Upper lobe of left lung (tissue), 6 donors: Measurements from ENCODE around the gene PDE6A. TPM values are rescaled to one million over a fixed set of nuclear protein-coding genes. Genes with fewer than 3 reads are reported as not detected.
"Not testable (repeated sequence)": the region's sequence is repeated elsewhere in the genome, so short reads cannot be mapped to it uniquely, and the experiment has no call there.

Experiments used
- ATAC-seq, 2 donors: fragments of 200-7000 bp; cut with Tn5 transposase; one replicate each; pipeline ENCODE4 v1.9.1; 2022; ENCODE audit warnings: mild to moderate bottlenecking in 2 of 2, moderate library complexity in 2 of 2; ENCODE audit not compliant: low FRiP score in 2 of 2
- DNase-seq, 2 donors: peaks; one replicate each; pipeline ENCODE4 v3.0.0-alpha.2; 2019 to 2020
- H3K27ac ChIP-seq, 4 donors: fragments of 200-600 bp; sonication (generic); one replicate each; pipeline ENCODE4 v1.5.1; 2016 to 2019
- H3K27me3 ChIP-seq, 4 donors: fragments of 200-600 bp; sonication (generic); one replicate each; pipeline ENCODE4 v1.5.1; 2017 to 2019
- H3K36me3 ChIP-seq, 4 donors: fragments of 200-600 bp; sonication (generic); one replicate each; pipeline ENCODE4 v1.5.1; 2016 to 2019
- H3K4me1 ChIP-seq, 4 donors: fragments of 200-600 bp; sonication (generic); one replicate each; pipeline ENCODE4 v1.5.1; 2018 to 2019
- H3K4me3 ChIP-seq, 4 donors: fragments of 200-600 bp; sonication (generic); one replicate each; pipeline ENCODE4 v1.5.1; 2017 to 2019; ENCODE audit warnings: mild to moderate bottlenecking in 2 of 4, moderate library complexity in 1 of 4
- H3K9me3 ChIP-seq, 4 donors: fragments of 200-600 bp; sonication (generic); one replicate each; pipeline ENCODE4 v1.5.1; 2018 to 2019
- CTCF ChIP-seq, 6 experiments: fragments of 450-650 bp in 4 of 6; fragments of 200-600 bp in 2 of 6; sonication (generic) in 2 of 6; IDR thresholded peaks; one replicate each; pipeline ENCODE4 v1.5.1; 2016 to 2019; ENCODE audit warnings: antibody characterized with exemption in 6 of 6
- EP300 ChIP-seq, 4 donors: sonication (generic); formaldehyde crosslinking; IDR thresholded peaks; one replicate each; pipeline ENCODE4 v1.5.1; 2017; ENCODE audit warnings: antibody characterized with exemption in 4 of 4, control low read depth in 2 of 4
- POLR2A ChIP-seq, 4 donors: fragments of 450-650 bp; IDR thresholded peaks; one replicate each; pipeline ENCODE4 v1.5.1; 2016 to 2017; ENCODE audit warnings: antibody characterized with exemption in 4 of 4, mild to moderate bottlenecking in 2 of 4
- POLR2AphosphoS5 ChIP-seq, 2 donors: sonication (generic); formaldehyde crosslinking; IDR thresholded peaks; one replicate each; pipeline ENCODE4 v1.5.1; 2017; ENCODE audit warnings: antibody characterized with exemption in 2 of 2
- WGBS, 2 donors: methylation state at CpG; one replicate each; pipeline ENCODE4 v1.1.5; 2017 to 2018; 5-methylcytosine and 5-hydroxymethylcytosine counted together
- total RNA-seq, 6 donors: library from RNA; depleted of rRNA in 4 of 6; stranded (reverse); fragments of >200 nt in 4 of 6; gene quantifications; one replicate each; pipeline versions ENCODE4 v1.1.0 to v1.2.1, GENCODE V29; 2016 to 2021
- donor health status: DM: no; HTN: no; CAD: no; lungs with moderate emphysema.
- donor health status: DM: no; HTN: yes; CAD: no; lungs with severe emphysema.

Gene PDE6A
- total RNA-seq, 6 donors from 2014 or later = not detected

DNA sequence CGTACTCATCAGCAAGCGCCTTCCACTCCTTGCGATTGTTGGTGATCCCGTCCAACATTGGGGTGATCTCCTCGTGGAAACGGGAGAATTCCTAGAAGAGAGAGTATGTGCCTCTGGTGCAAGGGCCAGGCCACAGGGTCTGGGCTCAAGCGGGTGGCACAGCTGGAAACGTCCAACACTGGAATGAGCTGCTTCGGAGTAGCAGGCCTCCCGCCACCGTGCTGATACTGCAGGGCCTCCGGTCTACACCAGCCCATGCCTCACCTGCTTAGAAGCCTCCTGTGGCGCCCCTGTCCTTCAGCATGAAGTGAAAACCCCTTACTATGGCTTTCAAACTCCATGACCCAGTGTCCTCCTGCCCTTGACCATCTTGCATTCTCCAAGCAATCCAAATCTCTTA is 81.4 kb downstream of the PDE6A start:
- TF ChIP-seq POLR2AphosphoS5 (IDR thresholded peaks at IDR 0.05) (no peak), EP300 (IDR thresholded peaks at IDR 0.05) (no peak), POLR2A (IDR thresholded peaks at IDR 0.05) (no peak), CTCF (IDR thresholded peaks at IDR 0.05) (no peak)
- Histone ChIP-seq H3K9me3 (no peaks in the 10 kb centered on the region), H3K4me1 (peaks cover under 1 to 8% (median 4%) of the 10 kb centered on the region in 4 donors), H3K4me3 (no peak overlapping the region), H3K36me3 (no peaks in the 10 kb centered on the region), H3K27ac (no peak overlapping the region), H3K27me3 (no peaks in the 10 kb centered on the region)
- no peak for DNase-seq
- ATAC-seq = no peak
- WGBS, 2 donors = 95 to 99% methylated on average over 9 to 13 of the region's 13 CpGs

- Histone ChIP-seq H3K36me3 (no peaks in the 10 kb centered on the region), H3K4me3 (no peak overlapping the region), H3K27ac (no peak overlapping the region), H3K4me1 (peaks cover 13 to 20% (median 17%) of the 10 kb centered on the region in 4 donors), H3K27me3 (no peaks in the 10 kb centered on the region), H3K9me3 (no peaks in the 10 kb centered on the region)
- no peak for ATAC-seq
- peak in 1 of 2 donors; percentile 28 for DNase-seq
- TF ChIP-seq EP300 (IDR thresholded peaks at IDR 0.05) (peak in 3 of 4 donors; percentile 62 to 88 (median 74)), CTCF (IDR thresholded peaks at IDR 0.05) (no peak), POLR2A (IDR thresholded peaks at IDR 0.05) (no peak), POLR2AphosphoS5 (IDR thresholded peaks at IDR 0.05) (peak; percentile 47 to 76)
- WGBS, 2 donors = 67% methylated on average over 7 of the region's 7 CpGs
These were observed 83.7 kb downstream of the PDE6A start for GRCh38 chr5:149860801-149861322.

DNA sequence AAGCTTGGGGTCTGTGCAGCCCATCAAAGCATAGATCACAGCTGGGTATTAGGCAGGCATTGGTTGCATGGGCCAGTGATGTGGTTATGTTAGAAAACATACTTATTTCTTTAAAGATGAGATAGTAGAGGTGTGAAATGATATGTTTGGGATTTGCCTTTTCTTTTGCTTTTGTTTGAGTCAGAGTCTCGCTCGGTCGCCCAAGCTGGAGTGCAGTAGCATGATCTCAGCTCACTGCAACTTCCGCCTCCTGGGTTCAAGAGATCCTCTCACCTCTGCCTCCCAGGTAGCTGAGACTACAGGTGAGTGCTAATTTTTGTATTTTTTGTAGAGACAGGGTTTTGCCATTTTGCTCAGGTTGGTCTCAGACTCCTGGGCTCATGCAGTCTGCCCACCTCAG is 84.8 kb downstream of the PDE6A start:
- H3K36me3 ChIP-seq = no peaks in the 10 kb centered on the region
- no peak overlapping the region for H3K4me3 ChIP-seq
- H3K27me3 ChIP-seq = no peaks in the 10 kb centered on the region
- H3K27ac ChIP-seq = peak overlapping the region in 2 of 4 donors; percentile 21 to 45
- ATAC-seq (no peak), DNase-seq (no peak)
- peaks cover 13 to 23% (median 21%) of the 10 kb centered on the region in 4 donors for H3K4me1 ChIP-seq
- WGBS, 2 donors = 95 to 98% methylated on average over 4 of the region's 4 CpGs
- no peak for TF ChIP-seq EP300 (IDR thresholded peaks at IDR 0.05)
- no peak for TF ChIP-seq POLR2A (IDR thresholded peaks at IDR 0.05)
- TF ChIP-seq POLR2AphosphoS5 (IDR thresholded peaks at IDR 0.05) = no peak
- no peak for TF ChIP-seq CTCF (IDR thresholded peaks at IDR 0.05)
- H3K9me3 ChIP-seq = no peaks in the 10 kb centered on the region

- not testable (repeated sequence) for H3K9me3 ChIP-seq, H3K27me3 ChIP-seq, DNase-seq, H3K36me3 ChIP-seq, ATAC-seq, H3K4me3 ChIP-seq
- peak overlapping the region in 3 of 4 donors; percentile 18 to 92 (median 49) for H3K27ac ChIP-seq
- 95 to 96% methylated on average over 6 of the region's 6 CpGs for WGBS, 2 donors
- H3K4me1 ChIP-seq = peaks cover 13 to 23% (median 22%) of the 10 kb centered on the region in 4 donors
These were observed 86.1 kb downstream of the PDE6A start for GRCh38 chr5:149858481-149858880.

GRCh38 chr5:149857499-149857898 is 87.1 kb downstream of the PDE6A start:
- TF ChIP-seq CTCF (IDR thresholded peaks at IDR 0.05) (no peak), POLR2A (IDR thresholded peaks at IDR 0.05) (peak in 1 of 4 donors; percentile 41), EP300 (IDR thresholded peaks at IDR 0.05) (peak; percentile 94 to 100 (median 98)), POLR2AphosphoS5 (IDR thresholded peaks at IDR 0.05) (peak; percentile 96 to 98)
- DNase-seq (peak in 1 of 2 donors; percentile 79), ATAC-seq (peak; percentile 76 to 87)
- Histone ChIP-seq H3K4me1 (peaks cover 20 to 27% (median 24%) of the 10 kb centered on the region in 4 donors), H3K9me3 (no peaks in the 10 kb centered on the region), H3K36me3 (no peaks in the 10 kb centered on the region), H3K27ac (peak overlapping the region; percentile 68 to 92 (median 82)), H3K27me3 (no peaks in the 10 kb centered on the region), H3K4me3 (no peak overlapping the region)
- 28 to 30% methylated on average over 3 to 4 of the region's 4 CpGs for WGBS, 2 donors
